Measurements from ENCODE around the gene ITGB1.
A peak's percentile ranks its signal among the peaks of the same experiment; 100 is the strongest.
"Not testable (repeated sequence)": the region's sequence is repeated elsewhere in the genome, so short reads cannot be mapped to it uniquely, and the experiment has no call there.

The ITGB1 gene

GRCh38 chr10:32980242-32980557, 22.2 kb upstream of the ITGB1 start:
- DNase-seq = no peak

GRCh38 chr10:32979719-32980118, 21.7 kb upstream of the ITGB1 start:
- not testable (repeated sequence) for DNase-seq

- DNase-seq = no peak
Measured at GRCh38 chr10:32979041-32979440, 21.0 kb upstream of the ITGB1 start.

- not testable (repeated sequence) for DNase-seq
Measured at GRCh38 chr10:32977846-32978809, 20.1 kb upstream of the ITGB1 start.

- DNase-seq = no peak
Measured at GRCh38 chr10:32976338-32976737, 18.3 kb upstream of the ITGB1 start.

GRCh38 chr10:32972929-32973328, 14.9 kb upstream of the ITGB1 start:
- no peak for DNase-seq

GRCh38 chr10:32972460-32972859, 14.4 kb upstream of the ITGB1 start:
- DNase-seq = no peak

- no peak for DNase-seq
Measured at GRCh38 chr10:32971536-32972091, 13.6 kb upstream of the ITGB1 start.

GRCh38 chr10:32970910-32971309, 12.9 kb upstream of the ITGB1 start:
- DNase-seq = no peak

- no peak for DNase-seq
Measured at GRCh38 chr10:32964270-32964669, 6.2 kb upstream of the ITGB1 start.

GRCh38 chr10:32963096-32963495, 5.1 kb upstream of the ITGB1 start:
- no peak for DNase-seq

GRCh38 chr10:32962521-32962920, 4.5 kb upstream of the ITGB1 start:
- DNase-seq = no peak

GRCh38 chr10:32961895-32962369, 3.9 kb upstream of the ITGB1 start:
- DNase-seq = no peak

GRCh38 chr10:32961343-32961894, 3.4 kb upstream of the ITGB1 start:
- DNase-seq = no peak

- DNase-seq = no peak
Measured at GRCh38 chr10:32960022-32960421, 2.0 kb upstream of the ITGB1 start.

GRCh38 chr10:32959006-32959920, 1.2 kb upstream of the ITGB1 start:
- no peak for DNase-seq

GRCh38 chr10:32957341-32958084, 517 bp downstream of the ITGB1 start:
- DNase-seq = peak; percentile 44

- DNase-seq = no peak
Measured at GRCh38 chr10:32956365-32957197, 1.4 kb downstream of the ITGB1 start.

- DNase-seq = no peak
Measured at GRCh38 chr10:32955790-32956189, 2.2 kb downstream of the ITGB1 start.

- no peak for DNase-seq
Measured at GRCh38 chr10:32955299-32955772, 2.7 kb downstream of the ITGB1 start.
